SK-N-MC (cell line): ENCODE data around the gene BTAF1.

Experiments
- EZH2 ChIP-seq: fragments of 200-600 bp; sonication (generic); IDR thresholded peaks from one replicate; pipeline ENCODE4 v1.6.1; 2017; ENCODE audit warnings: antibody characterized with exemption
- POLR2AphosphoS5 ChIP-seq: IDR thresholded peaks from 2 replicates; pipeline ENCODE4 v1.6.1; 2012; ENCODE audit warnings: mild to moderate bottlenecking, low read depth, low read length, borderline replicate concordance

DNA sequence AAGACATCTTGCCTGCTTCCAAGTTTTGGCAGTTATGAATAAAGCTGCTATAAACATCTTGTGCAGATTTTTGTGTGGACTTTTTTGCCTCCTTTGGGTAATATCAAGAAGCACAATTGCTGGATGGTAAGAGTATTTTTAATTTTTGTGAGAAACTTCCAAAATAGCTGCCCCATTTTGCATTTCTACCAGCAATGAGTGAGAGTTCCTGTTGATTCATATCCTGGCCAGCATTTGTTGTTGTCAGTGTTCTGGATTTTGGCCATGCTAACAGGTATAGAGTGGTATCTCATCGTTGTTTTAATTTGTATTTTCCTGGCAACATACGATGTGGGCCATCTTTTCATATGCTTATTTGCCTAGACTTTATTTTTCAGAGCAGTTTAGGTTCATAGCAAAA, 53.9 kb downstream of the BTAF1 start:
- no peak for TF ChIP-seq EZH2
- TF ChIP-seq POLR2AphosphoS5 = no peak
